ENCODE results near the gene UGT8.

- no peak for TF ChIP-seq PATZ1 (CRISPR knock-in tag; IDR thresholded peaks at IDR 0.05; ENCODE audit: borderline replicate concordance)
- TF ChIP-seq ZNF70 (CRISPR knock-in tag; IDR thresholded peaks at IDR 0.05): no peak
Measured at GRCh38 chr4:114561590-114561989, 37.0 kb upstream of the UGT8 start.

All from SK-N-SH treated with all-trans-retinoic acid at 6 μM for 48 hours (cell line).